ENCODE data around the gene RHNO1. TPM values are rescaled to one million over a fixed set of nuclear protein-coding genes. Genes with fewer than 3 reads are reported as not detected.
A peak's percentile ranks its signal among the peaks of the same experiment; 100 is the strongest.

RHNO1 gene
- total RNA-seq, 4 donors from 2014 or later, result 15.1 to 20.0 (median 18.6) TPM

DNA sequence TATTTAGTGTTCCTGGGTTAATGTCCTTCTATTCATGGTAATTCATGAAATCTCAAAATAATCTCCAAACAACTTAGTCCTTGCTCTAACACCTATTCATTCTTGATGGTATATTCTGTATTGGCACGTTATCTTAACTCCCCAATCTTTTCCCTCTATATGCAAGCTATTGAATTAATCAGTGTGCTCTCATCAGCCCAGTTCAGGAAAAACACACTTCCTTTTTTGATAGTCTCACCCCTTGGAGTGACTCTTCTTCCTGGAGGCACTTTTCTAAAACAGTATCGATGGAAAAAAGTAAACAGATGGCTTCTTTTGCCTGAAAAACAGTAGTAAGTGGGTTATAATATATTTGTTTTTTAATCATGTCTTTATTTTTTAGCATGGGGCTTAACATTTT lies 42.2 kb downstream of the RHNO1 start:
- Histone ChIP-seq H3K27ac (no peak overlapping the region), H3K9me3 (no peaks in the 10 kb centered on the region), H3K4me1 (no peaks in the 10 kb centered on the region), H3K4me3 (no peak overlapping the region), H3K27me3 (no peaks in the 10 kb centered on the region), H3K36me3 (peaks cover 5 to 92% (median 17%) of the 10 kb centered on the region in 3 donors)
- intact Hi-C loops (cut with DNase I), result no loop called here
- no peak for TF ChIP-seq POLR2A (IDR thresholded peaks at IDR 0.05)
- TF ChIP-seq CTCF (IDR thresholded peaks at IDR 0.05), result no peak
- 71 to 82% methylated on average over 2 of the region's 2 CpGs for WGBS, 2 donors
- DNase-seq, result no peak

GRCh38 chr12:2922329-2922728 lies 45.3 kb downstream of the RHNO1 start:
- no peaks in the 10 kb centered on the region for H3K27me3 ChIP-seq
- 89 to 100% methylated on average over 2 of the region's 2 CpGs for WGBS, 2 donors
- TF ChIP-seq CTCF (IDR thresholded peaks at IDR 0.05), result no peak
- no peak for TF ChIP-seq POLR2A (IDR thresholded peaks at IDR 0.05)
- peaks cover 5 to 91% (median 17%) of the 10 kb centered on the region in 3 donors for H3K36me3 ChIP-seq
- DNase-seq, result no peak
- intact Hi-C loops (cut with DNase I), result no loop called here
- no peak overlapping the region for H3K27ac ChIP-seq
- no peaks in the 10 kb centered on the region for H3K9me3 ChIP-seq
- peaks cover 0 to 16% (median 4%) of the 10 kb centered on the region in 3 donors for H3K4me1 ChIP-seq
- no peak overlapping the region for H3K4me3 ChIP-seq

GRCh38 chr12:2923057-2923456 lies 46.0 kb downstream of the RHNO1 start:
- no peak for DNase-seq
- Histone ChIP-seq H3K27ac (no peak overlapping the region), H3K27me3 (no peaks in the 10 kb centered on the region), H3K36me3 (peaks cover 5 to 91% (median 23%) of the 10 kb centered on the region in 3 donors), H3K4me1 (peaks cover 0 to 16% (median 4%) of the 10 kb centered on the region in 3 donors), H3K4me3 (no peak overlapping the region), H3K9me3 (no peaks in the 10 kb centered on the region)
- intact Hi-C loops (cut with DNase I), result no loop called here
- TF ChIP-seq CTCF (IDR thresholded peaks at IDR 0.05) (no peak), POLR2A (IDR thresholded peaks at IDR 0.05) (no peak)
- WGBS, 2 donors, result 96 to 98% methylated on average over 8 to 9 of the region's 9 CpGs

GRCh38 chr12:2924019-2924418 lies 47.0 kb downstream of the RHNO1 start:
- H3K36me3 ChIP-seq, result peaks cover 5 to 91% (median 23%) of the 10 kb centered on the region in 3 donors
- DNase-seq, result no peak
- H3K4me1 ChIP-seq, result peaks cover 0 to 16% (median 4%) of the 10 kb centered on the region in 3 donors
- intact Hi-C loops (cut with DNase I), result no loop called here
- H3K27me3 ChIP-seq, result no peaks in the 10 kb centered on the region
- WGBS, 2 donors, result 79 to 86% methylated on average over 3 of the region's 3 CpGs
- H3K27ac ChIP-seq, result no peak overlapping the region
- H3K4me3 ChIP-seq, result no peak overlapping the region
- no peaks in the 10 kb centered on the region for H3K9me3 ChIP-seq
- TF ChIP-seq CTCF (IDR thresholded peaks at IDR 0.05) (no peak), POLR2A (IDR thresholded peaks at IDR 0.05) (no peak)

DNA sequence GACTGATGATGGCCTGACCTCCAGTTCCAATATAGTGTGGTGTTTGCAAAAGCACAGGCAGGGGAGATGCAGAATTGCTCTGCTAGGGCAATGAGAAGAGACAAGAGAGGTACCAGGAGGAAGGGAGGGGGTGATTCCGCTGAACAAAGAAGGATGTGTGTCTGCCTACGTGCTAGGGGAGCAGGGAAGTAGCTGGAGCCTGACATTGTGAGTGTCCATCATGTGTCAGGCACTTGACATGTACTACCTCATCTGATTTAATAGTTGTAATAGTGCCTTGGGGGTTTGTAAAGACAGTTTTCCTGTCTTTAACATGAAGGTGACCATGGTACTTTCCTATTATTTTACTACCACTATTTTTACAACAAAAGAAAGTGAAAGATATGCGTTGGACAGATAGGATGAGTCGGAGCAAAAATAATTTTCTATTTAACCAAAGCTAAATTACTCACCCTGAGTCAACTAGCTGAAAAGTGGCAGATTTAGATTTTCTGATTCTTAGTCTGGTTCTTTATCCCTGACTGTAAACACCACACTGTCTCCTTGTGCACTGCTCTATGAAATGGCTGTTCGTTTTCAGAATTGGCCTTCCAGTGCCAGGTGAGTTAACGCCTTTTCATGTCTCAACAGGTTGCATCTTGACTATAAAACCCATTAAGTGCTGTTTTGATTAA lies 48.4 kb downstream of the RHNO1 start:
- Histone ChIP-seq H3K4me1 (peaks cover 0 to 16% (median 4%) of the 10 kb centered on the region in 3 donors), H3K36me3 (peaks cover 5 to 98% (median 23%) of the 10 kb centered on the region in 3 donors), H3K4me3 (no peak overlapping the region), H3K27ac (peak overlapping the region in 2 of 4 donors; percentile 28 to 31), H3K9me3 (no peaks in the 10 kb centered on the region), H3K27me3 (no peaks in the 10 kb centered on the region)
- intact Hi-C loops (cut with DNase I), result no loop called here
- WGBS, 2 donors, result 36 to 51% methylated on average over 6 of the region's 6 CpGs
- no peak for DNase-seq
- no peak for TF ChIP-seq CTCF (IDR thresholded peaks at IDR 0.05)
- TF ChIP-seq POLR2A (IDR thresholded peaks at IDR 0.05), result no peak

All from esophagus squamous epithelium (tissue), 5 donors.